GF-D8 (cell line): ENCODE results near the gene STRIP1.

ENCODE experiments used
- DNase-seq: peaks from one replicate; lab custom pipeline; 2025; lab: John Stamatoyannopoulos, UW

The STRIP1 gene

GRCh38 chr1:110097507-110098221, 63.2 kb downstream of the STRIP1 start:
- DNase-seq = no peak

- DNase-seq = no peak
Observed at GRCh38 chr1:110098222-110099026, 64.0 kb downstream of the STRIP1 start.

- no peak for DNase-seq
Observed at GRCh38 chr1:110100335-110100734, 65.9 kb downstream of the STRIP1 start.

- no peak for DNase-seq
Observed at GRCh38 chr1:110102081-110102480, 67.7 kb downstream of the STRIP1 start.
